ENCODE measurements around the gene URAD. TPM values are rescaled to one million over a fixed set of nuclear protein-coding genes. Genes with fewer than 3 reads are reported as not detected.

URAD gene
- polyA plus RNA-seq, 3 donors, result 0.30 TPM; not detected in 2

GRCh38 chr13:27929868-27930267, 58.6 kb downstream of the URAD start:
- H3K27ac ChIP-seq (ENCODE audit: low read depth, low read length), result no peak overlapping the region

- H3K27ac ChIP-seq (ENCODE audit: low read depth, low read length), result no peak overlapping the region
- WGBS, 3 donors, result 4 to 41% (median 4%) methylated on average over 48 of the region's 48 CpGs
These were observed 59.4 kb downstream of the URAD start for GRCh38 chr13:27928805-27929753.

GRCh38 chr13:27928353-27928804, 60.1 kb downstream of the URAD start:
- 6 to 38% (median 8%) methylated on average over 26 of the region's 26 CpGs for WGBS, 3 donors
- H3K27ac ChIP-seq (ENCODE audit: low read depth, low read length), result no peak overlapping the region

Other genes with a start within 250 kb of the URAD start
- gene GSX1, start 196.2 kb downstream of the URAD start, polyA plus RNA-seq, result not detected
- gene PDX1, start 68.7 kb downstream of the URAD start, polyA plus RNA-seq, result 1 to 10 TPM in 1 of 3 donors, under 1 TPM in 1, not detected in 1; 0.03 to 6.6 TPM
- gene CDX2, start 19.4 kb downstream of the URAD start, polyA plus RNA-seq, result 1 to 10 TPM in 1 of 3 donors, under 1 TPM in 1, not detected in 1; 0.28 to 3.2 TPM
- 1 to 10 TPM in 1 of 3 donors, under 1 TPM in 1, not detected in 1; 0.19 to 1.8 TPM for gene FLT3, start 111.9 kb upstream of the URAD start, polyA plus RNA-seq
- 10 to 100 TPM in 1 of 3 donors, 1 to 10 TPM in 2; 5.9 to 13.4 (median 9.0) TPM for gene PAN3, start 149.9 kb upstream of the URAD start, polyA plus RNA-seq

All from adipose tissue (tissue), 3 donors.